GM19238 (cell line): ENCODE data around the gene GSTM5.
"Not testable (repeated sequence)": the region's sequence is repeated elsewhere in the genome, so short reads cannot be mapped to it uniquely, and the experiment has no call there.

Experiments
- DNase-seq: peaks from one replicate; pipeline ENCODE4 v3.0.0; 2011; ENCODE audit warnings: low spot score; ENCODE audit not compliant: insufficient read length

GSTM5 gene

DNA sequence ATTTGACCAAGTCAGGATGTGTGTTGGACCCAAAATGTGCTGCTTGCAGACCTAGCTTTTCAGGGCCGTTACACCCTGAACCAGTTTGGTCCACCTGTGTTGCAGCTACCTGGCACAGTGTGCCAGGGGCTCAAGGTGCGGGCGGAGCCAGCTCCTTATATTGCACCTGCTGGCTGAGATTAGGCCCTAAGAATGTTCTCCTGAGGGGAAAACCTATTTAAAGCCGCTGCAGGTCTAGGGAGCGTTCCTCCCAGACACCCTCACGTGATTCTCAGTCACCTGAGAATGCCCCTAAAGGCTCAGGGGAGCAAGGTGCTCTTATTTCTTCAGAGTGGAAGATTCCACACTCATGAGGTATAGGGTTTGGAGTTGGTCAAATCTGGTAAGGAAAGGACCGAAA, 16.8 kb downstream of the GSTM5 start:
- DNase-seq: no peak

DNA sequence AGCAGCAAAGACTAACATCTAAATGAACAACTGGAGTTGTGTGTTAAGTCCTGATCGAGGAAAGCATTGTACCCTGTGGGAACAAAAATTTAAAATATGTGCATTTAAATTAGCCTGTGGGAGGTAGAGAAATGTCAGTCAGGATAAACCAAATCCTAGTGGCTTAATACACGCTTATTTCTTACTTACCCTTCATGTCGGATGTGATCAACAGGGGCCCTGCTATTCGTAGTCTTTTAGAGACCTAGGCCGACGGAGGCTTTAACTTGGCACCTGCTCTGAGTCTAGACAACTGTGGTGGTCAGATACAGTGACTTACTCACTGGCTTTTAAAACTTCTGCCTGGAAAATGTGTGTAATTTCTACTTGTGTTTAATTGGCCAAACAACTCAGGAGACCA, 18.6 kb downstream of the GSTM5 start:
- no peak for DNase-seq

DNA sequence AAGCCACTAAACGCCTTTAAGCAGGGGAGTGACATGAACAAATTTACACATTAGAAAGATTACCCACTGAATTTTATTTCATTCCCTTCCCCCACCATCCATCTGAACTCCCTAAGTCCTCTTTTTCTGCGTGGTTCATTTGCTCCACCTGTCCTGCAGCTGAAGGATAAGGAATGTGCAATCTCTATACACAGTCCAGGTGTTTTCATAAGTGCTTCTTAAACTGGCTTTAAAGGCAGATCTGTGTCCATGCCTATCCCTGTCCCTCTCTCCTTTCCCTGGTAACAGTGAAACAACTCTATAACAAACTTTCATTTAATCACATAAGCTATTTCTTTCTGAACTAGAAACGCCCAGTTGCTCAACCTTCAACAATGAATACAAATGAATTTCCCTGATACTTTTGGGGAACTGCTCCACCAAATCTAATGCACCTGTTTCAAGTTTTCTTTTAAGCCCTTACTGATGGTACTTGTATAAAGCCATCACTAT, 20.4 kb downstream of the GSTM5 start:
- no peak for DNase-seq

DNA sequence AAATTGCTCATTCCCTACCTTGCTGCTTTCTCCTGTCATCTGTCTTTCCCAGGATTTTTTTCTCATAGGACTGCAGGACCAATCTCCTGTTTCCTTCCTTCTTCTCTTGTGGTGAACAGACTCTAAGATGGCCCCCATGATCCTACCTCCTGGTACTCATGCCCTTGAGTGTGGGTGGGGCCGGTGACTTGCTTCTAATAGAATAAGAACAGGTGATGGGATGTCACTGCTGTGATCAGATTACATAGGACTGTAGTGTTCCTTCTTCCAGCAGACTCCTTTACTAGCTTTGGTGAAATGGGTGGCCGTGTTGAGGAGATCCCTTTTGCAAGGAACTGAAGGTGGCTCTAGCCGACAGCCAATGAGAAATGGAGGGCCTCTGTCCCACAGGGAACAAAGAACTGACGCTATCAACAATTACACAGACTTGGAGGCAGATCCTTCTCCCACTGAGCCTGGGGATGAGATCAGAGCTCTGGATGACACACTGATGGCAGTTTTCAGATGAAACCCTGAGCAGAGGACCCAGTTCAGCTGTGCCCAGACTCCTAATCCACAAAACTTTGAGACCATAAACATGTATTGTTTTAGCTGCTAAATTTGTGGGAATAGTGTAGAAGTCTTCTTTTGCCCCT, 21.3 kb downstream of the GSTM5 start:
- DNase-seq: no peak

DNA sequence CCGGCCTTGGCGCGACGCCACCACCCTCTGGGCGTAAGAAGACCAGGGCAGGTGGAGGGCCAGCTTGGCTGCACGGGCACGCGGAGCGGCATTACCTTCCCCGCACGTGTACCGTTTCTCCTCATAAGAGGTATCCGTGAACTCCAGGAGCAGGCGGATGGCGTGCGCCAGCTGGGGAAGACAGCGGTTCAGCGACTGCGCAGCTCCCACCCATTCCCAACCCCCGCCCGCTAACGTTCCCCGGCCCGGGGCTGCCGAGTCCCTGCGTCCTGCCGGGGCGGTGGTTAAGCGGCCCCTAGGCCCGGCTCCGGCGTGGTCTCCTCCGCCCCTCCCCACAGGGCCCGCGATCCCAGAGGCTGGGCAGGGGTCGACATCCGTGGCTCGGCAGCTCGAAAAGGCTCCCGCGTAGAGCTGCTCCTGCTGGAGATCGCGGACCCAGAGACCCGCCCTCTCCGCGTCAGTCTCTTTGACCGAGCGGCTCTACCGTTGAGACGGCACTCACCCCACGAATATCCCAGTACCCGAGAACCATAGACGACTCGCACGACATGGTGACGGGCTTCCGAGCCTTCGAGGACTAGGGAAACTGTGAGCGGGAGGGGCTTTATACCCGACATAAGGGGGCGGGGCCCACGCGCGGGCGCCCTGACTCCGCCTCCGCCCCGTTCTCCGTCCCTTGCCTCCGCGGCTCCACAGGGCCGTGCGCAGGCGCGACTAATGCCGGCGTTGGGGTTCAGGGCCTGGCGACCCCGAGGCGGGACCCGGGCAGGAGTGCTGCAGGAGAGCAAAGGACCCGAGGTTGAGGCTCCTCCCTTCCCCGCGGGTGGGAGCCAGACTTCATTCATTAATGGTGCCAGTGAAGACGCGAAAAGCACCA, 27.9 kb downstream of the GSTM5 start:
- DNase-seq: peak; percentile 69

DNA sequence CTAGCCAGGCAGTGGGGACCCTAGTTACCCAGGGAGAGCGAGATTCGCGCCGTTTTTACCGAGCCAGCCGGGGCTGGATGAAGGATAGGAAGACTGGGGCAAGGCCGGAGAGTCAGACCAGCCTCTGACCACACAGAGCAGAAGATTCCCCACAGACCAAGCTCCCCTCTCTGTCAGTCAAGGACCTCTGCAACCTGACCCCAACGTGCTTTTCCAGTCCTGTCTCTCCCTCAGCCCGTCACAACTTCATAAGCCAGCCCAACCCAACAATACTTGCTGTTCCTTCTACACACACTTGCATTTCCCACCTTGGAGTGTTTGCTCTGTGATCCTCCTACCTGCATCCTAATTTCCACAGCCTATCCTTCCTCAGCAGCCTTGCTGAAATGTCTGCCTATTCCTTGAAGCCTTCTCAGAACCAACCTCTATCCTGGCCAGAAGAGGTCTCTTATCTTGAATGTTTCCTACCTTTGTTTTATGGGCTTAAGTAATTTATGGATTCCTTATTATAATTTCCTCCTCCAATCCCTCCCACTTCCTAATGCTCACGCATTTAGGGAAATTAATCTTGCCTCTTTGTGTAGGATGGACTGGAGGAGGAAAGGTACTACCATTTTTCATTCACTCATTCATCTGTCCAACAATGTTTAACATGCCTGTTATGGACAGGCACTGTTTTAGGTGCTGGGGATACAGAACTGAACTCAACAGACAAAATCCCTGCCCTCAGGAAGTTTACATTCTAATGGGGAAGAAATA, 28.7 kb downstream of the GSTM5 start, which contains the start of gene GSTM3:
Gene GSTM3 (minus strand): TSS at position 424 of the 759 bp plus-strand sequence. CDS start 751 bp downstream, outside the sequence.
- no peak for DNase-seq

DNA sequence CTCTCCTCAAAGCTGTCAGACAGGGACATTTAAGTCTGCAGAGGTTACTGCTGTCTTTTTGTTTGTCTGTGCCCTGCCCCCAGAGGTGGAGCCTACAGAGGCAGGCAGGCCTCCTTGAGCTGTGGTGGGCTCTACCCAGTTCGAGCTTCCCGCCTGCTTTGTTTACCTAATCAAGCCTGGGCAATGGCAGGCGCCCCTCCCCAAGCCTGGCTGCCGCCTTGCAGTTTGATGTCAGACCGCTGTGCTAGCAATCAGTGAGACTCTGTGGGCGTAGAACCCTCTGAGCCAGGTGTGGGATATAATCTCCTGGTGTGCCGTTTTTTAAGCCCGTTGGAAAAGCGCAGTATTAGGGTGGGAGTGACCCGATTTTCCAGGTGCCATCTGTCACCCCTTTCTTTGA, 36.3 kb downstream of the GSTM5 start:
- DNase-seq: not testable (repeated sequence)

DNA sequence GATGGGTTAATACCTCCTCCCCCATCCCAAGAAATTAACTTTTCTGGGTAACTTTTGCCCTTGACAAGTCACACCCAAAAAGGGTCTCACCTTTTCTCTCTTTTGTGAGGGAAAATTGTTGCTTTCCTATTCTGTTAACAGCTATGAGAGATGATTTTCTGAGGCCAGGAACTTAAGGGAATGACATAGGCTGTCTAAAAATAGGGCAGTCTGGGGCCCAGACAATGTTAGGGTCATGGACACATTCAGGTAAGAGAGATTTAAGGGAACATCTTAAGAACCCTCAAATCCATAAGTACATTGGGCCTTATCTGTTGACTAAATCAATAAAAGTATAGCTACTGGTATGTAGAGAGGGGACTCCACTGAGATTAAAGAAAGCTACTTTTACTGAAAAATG, 37.2 kb downstream of the GSTM5 start:
- no peak for DNase-seq

DNA sequence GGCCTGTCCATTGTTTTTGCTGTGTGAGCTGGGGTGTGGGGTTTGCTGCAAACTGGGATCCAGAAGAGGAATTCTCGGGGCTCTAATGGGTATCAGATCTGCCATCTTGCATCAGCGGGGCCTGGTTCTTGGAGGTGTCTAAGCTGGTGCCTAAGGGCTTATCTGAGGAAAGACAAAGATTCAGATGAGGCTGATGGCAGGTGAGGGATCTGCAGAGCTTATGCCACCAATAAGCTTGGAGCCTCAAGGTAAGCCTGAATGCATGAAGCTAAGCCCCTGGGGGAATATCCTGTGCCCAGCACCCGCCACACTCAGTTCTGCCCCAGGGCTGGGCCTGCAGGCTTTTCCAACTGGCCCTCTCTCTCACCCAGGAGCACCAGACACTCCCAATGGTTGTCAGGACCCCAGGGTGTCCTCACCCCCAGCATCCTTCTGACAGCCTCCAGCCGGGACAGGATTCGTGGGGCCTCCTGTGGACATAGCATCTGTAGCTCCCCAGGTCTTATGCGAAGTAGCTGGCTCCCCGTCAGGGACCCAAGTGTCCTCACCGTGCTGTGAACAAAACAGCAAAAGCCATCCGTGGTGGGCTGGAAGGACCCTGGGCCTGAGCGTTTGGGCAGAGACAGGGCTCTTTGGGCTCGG, 38.3 kb downstream of the GSTM5 start:
- no peak for DNase-seq

DNA sequence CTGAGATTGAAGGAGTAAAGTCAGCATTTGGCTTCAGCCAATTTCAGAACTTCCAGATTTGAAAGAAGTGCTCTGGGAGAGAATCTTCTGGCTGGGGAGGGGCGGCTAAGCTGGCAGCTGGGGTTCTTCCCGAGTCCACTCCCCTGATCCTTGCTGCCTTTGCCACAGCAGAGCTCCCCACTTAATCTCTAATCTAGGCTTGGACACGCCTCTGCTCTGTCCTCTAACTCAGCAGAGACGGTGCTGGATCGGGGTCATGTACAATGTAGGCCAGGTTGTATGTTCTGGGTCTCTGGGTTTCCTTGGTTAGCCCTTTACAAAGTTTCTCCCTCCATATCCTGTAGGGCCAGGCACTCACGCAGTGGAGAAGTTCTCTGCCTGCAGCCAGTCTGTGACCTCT, 38.9 kb downstream of the GSTM5 start:
- no peak for DNase-seq

DNA sequence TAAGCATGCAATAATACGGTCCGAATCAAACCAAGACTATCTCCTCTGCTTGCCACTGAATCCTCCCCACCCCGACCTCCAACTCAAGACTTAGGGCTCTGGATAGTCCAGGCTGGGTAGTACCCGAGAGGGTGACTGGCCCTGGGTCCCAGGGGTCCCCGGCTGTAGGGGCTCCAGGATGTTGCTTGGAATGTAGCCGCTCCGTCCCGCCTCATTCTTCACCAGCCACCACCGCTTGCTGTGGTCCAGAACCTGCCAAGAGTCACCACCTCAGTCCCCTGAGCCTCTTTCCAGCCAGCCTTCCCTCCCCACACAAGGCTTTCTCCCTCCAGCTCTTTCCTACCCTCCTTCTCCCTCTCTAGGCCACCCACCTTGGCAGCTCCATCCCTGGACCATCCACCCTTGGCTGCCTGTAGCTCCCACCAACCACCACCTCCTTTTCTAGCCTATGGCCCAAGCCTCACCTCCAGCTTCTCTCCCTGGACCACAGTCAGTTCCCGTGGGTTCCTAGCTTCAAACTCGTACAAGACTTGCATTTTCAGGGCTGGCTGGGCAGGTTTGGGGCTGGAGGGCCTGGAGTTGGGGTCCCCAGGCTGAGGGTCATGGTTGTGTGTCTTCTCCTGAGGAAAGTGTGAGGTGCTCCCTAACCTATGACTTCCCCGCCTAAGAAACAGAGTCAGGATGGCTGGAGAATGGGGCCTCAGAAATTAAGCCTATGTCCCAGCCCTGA, 39.6 kb downstream of the GSTM5 start:
- DNase-seq: no peak

DNA sequence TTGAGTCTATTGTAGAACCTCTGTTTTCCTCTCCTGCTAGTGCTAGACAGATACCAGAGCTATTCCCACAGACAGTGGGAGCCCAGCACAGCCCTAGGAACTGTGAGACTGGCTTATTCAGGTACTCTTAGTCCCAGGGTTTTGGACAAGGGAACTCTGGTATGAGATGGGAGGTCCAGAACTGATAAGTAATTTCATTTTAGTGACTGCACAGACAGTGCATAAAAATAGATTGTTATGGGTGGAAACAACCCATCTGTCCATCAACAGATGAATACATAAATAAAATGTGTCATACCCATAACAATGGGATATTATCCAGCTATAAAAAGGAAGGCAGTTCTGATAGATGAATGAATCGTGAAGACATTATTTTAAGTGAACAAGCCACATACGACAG, 42.7 kb downstream of the GSTM5 start:
- DNase-seq: no peak

DNA sequence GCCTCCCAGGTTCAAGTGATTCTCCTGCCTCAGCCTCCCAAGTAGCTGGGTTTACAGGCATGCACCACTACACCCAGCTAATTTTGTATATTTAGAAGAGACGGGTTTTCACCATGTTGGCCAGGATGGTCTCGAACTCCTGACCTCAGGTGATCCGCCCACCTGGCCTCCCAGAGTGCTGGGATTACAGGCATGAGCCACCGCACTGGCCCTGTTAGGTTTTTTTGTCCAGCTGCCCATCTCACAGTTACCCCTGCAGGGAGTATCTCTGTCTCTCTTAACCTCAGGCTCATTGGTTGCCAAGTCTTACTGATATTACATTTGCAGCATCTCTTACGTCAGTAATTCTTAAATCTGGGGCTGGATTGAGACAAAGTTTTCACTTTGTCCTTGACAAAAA, 44.3 kb downstream of the GSTM5 start:
- DNase-seq: not testable (repeated sequence)

DNA sequence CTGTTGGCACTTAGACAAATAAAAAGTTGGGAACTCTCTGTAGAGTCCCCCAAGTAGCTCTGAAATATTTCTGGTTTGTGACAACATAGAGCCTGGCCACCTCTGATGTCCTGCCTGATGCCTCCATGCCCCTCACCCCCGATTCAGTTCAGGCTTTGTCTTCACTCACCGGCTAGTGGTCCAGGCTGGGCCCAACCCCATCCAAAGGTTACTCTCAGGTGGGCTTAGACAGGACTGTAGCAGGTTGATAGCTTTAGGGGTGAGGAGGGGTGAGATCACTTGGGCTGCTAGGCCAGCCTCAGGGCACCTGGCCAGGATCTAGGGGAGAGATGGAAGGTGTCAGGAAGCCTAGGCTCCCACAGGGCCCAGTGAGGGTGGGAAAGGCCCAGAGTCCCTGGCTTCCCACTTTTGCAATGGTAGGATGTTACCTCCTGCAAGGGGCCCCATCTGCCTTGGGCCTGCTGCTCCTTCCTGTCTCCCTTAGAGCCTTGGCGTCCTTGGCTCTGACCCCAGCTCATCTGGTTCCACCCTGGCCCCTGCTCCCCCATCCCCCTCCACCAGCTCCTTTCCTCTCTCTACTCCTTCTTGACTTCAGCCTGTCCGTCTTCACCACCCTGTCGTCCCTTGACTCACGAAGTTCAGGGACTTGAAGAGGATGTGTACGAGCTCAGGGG, 44.9 kb downstream of the GSTM5 start:
- no peak for DNase-seq

DNA sequence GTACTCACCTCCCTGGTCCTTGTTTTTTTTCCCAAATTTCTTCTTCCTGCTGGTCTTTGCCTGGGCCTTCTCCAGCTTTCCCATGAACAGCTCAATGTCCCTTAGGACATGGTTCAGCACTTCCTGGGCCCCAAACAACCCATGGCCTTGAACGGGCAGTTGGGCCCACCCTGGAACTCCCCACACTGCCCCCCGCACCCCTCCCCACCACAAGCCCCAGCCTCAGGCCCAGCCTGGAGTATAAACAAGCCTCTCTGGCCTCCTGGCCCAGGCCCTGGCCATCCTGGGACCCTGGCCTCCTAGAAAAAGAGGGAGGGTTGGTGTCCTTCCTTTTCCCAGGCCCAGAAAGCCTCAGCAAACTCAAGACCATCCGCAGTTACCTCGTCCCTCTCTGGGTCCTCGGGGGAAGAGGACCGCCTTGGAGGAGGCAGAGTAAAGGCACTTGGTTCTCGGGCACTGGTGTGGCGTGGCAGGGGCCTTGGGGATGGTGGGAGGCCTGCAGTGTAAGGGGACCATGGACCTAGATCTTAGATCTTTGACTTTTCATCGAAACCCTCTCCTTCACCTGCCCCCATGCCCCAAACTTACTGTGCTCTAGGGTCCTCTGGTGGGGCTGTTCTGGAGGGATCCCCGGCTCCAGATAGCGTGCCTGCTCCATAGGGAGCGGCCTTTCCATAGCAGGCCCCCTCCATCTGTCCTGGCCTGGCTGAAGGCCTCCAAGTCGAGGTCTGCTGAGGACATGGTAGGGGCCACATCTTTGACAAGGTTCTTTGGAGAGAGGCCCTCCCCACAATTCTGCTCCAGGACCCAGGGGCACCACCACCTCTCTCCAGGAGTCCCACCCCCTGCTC, 46.1 kb downstream of the GSTM5 start:
- DNase-seq: no peak

DNA sequence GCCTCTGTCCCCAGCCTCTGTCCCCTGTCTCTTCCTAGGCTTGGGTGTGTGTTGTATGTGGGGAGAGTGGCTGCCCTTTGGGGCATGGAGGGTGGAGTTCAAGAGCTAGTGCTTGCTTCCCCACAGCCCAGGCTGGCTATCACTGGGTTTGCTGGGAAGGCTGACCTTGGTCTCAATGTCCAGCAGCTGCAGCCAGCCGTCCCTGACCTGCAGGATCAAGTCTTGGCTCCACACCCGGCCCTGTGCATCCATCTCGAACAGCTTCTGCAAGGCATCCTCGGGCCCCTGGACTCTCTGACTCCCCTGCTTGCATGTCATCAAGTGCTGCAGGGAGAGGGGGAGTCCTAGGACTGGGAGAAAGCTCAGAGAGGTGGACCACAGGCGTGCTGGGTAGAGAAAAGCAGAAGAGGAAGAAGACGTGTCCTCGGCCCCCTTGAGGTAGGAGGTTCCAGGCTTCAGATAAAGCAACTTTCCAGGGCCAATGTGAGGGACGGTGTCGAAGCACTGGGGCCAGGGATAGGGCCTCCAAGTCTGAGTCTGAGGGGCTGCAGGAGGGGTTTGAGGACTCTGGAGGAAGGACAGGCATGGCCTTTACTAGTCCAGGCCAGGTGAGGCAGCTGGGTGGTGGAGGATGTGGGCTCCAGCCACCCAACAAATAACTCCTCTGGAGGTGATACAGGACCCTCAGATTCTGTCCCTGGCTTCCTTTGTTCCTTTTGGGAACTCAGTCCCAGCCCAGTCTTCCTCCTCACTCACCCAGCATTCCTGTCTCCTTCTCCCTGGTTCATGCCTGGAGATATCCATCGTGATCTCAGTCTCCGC, 47.7 kb downstream of the GSTM5 start:
- DNase-seq: no peak

DNA sequence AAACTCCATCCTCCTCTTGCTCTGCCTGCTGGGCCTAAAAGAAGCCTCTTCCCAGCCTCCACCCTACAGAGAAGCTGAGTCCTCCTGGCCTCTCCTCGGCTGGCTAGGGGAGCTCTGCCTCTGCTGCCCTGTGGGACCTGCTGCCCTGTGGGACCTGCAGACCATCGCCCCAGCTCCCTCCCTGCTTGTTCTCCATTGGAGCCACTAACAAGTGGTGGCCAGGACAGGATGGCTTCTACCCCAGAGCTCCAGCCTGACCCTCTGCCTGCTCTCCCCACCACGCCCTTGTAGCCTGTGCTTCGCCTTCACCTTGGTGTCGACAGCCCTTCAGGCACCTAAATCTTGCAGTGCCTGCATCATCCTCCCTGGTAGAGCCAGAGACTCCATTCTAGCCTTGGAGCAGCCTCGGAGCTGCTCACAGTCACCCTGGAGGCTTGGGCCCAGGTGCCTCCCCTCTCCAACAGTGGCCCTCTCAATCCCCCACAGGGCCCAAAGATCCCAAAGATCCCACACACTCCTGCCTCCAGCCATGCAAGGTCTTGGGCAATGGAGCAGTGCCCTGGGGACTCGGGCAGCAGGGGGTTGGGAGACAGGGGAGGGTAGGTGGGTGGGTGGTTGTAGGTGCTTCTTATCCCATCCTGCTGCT, 48.7 kb downstream of the GSTM5 start:
- no peak for DNase-seq
